Nephron progenitor cell (in vitro differentiated cells): Measurements from ENCODE around the gene GLIS1.

Experiments
- DNase-seq: peaks from one replicate; pipeline ENCODE4 v3.0.0; 2021
- H3K27ac Mint-ChIP-seq: 2 replicates; pipeline ENCODE4 v1.8.0; 2021; ENCODE audit warnings: mild to moderate bottlenecking, moderate library complexity, mixed read lengths
- H3K27me3 Mint-ChIP-seq: 2 replicates; pipeline ENCODE4 v1.8.0; 2021; ENCODE audit warnings: mild to moderate bottlenecking, low read depth, mixed read lengths; ENCODE audit not compliant: poor library complexity
- H3K36me3 Mint-ChIP-seq: 2 replicates; pipeline ENCODE4 v1.8.0; 2021; ENCODE audit warnings: low read depth, mixed read lengths
- H3K4me1 Mint-ChIP-seq: 2 replicates; pipeline ENCODE4 v1.8.0; 2021; ENCODE audit warnings: mixed read lengths
- H3K4me3 Mint-ChIP-seq: 2 replicates; pipeline ENCODE4 v1.8.0; 2021; ENCODE audit warnings: mild to moderate bottlenecking, moderate library complexity, mixed read lengths
- H3K9me3 Mint-ChIP-seq: 2 replicates; pipeline ENCODE4 v1.8.0; 2021; ENCODE audit warnings: mild to moderate bottlenecking, moderate library complexity, mixed read lengths
- TF ChIP-seq, protein P1 (sequence below): fragments of 200-600 bp; sonication (generic); IDR thresholded peaks from 2 replicates; pipeline ENCODE4 v1.5.0; 2021; ENCODE audit warnings: antibody characterized with exemption

Gene GLIS1

DNA sequence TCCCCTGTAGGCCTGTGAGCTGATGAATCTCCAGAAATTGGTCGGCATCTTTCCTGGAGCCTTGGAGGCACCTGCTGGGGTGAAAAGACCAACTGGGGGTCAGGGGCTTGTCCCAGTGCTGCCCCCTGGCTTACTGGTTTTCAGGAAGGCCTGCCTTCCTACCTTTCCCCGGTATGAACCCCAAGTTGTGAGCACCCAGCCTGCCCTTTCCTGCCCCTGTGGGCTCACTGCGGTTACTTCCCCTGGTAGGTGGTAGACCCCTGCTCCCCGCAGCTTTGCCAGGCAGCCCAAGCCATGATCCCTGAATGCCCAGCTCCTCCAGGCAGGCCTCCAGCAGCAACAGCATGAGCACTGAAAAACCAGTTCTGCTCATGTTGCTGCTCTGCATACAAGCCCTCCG, 269.6 kb downstream of the GLIS1 start:
- H3K36me3 Mint-ChIP-seq = no peaks in the 10 kb centered on the region
- H3K4me1 Mint-ChIP-seq = peaks cover 53% of the 10 kb centered on the region
- H3K27me3 Mint-ChIP-seq = peaks cover 6% of the 10 kb centered on the region
- DNase-seq = no peak
- H3K9me3 Mint-ChIP-seq = no peaks in the 10 kb centered on the region
- no peak overlapping the region for H3K4me3 Mint-ChIP-seq
- H3K27ac Mint-ChIP-seq = no peak overlapping the region
- TF ChIP-seq, protein P1, sequence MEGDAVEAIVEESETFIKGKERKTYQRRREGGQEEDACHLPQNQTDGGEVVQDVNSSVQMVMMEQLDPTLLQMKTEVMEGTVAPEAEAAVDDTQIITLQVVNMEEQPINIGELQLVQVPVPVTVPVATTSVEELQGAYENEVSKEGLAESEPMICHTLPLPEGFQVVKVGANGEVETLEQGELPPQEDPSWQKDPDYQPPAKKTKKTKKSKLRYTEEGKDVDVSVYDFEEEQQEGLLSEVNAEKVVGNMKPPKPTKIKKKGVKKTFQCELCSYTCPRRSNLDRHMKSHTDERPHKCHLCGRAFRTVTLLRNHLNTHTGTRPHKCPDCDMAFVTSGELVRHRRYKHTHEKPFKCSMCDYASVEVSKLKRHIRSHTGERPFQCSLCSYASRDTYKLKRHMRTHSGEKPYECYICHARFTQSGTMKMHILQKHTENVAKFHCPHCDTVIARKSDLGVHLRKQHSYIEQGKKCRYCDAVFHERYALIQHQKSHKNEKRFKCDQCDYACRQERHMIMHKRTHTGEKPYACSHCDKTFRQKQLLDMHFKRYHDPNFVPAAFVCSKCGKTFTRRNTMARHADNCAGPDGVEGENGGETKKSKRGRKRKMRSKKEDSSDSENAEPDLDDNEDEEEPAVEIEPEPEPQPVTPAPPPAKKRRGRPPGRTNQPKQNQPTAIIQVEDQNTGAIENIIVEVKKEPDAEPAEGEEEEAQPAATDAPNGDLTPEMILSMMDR = no peak

DNA sequence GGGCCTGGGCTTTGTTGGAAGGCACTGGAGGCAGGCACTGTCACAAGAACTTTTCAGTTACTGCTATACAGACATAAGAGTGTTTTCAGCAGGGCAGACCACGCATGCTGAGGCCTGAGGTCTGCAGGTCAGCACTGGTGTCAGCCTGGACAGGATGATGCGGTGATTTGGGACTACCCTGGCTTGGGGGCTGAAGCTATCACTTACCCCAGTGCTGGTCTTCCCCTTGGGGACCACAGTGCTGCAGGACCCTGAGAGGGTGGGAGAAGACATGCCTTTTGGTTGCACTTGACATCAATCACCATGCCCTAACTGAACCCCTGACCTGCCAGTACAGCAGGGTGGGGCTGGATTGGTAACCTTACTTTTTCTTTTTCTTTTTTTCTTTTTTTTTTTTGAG, 270.6 kb downstream of the GLIS1 start:
- peaks cover 60% of the 10 kb centered on the region for H3K4me1 Mint-ChIP-seq
- H3K27ac Mint-ChIP-seq = no peak overlapping the region
- no peak for DNase-seq
- no peaks in the 10 kb centered on the region for H3K36me3 Mint-ChIP-seq
- H3K27me3 Mint-ChIP-seq = peaks cover 6% of the 10 kb centered on the region
- no peaks in the 10 kb centered on the region for H3K9me3 Mint-ChIP-seq
- no peak overlapping the region for H3K4me3 Mint-ChIP-seq
- TF ChIP-seq, protein P1 = no peak

DNA sequence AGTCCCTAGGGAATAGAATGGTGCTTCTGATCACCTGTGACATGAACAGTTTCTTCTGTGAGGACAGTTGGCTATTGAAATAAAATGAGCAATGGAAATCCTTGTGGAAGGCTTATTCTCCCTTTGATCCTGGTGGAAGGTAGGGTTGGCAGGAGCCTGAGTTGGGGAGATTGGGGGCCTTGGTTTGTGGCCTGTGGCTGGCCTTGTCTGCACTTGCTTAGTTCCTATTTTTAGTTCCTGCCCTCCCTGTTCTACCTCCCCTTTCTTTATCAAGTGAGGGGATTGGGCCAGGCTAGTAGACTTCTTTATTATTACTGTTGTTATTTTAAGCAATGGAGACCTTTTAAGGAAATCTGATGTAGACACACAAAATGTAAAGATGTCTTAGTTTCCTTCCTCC, 271.6 kb downstream of the GLIS1 start:
- DNase-seq = no peak

DNA sequence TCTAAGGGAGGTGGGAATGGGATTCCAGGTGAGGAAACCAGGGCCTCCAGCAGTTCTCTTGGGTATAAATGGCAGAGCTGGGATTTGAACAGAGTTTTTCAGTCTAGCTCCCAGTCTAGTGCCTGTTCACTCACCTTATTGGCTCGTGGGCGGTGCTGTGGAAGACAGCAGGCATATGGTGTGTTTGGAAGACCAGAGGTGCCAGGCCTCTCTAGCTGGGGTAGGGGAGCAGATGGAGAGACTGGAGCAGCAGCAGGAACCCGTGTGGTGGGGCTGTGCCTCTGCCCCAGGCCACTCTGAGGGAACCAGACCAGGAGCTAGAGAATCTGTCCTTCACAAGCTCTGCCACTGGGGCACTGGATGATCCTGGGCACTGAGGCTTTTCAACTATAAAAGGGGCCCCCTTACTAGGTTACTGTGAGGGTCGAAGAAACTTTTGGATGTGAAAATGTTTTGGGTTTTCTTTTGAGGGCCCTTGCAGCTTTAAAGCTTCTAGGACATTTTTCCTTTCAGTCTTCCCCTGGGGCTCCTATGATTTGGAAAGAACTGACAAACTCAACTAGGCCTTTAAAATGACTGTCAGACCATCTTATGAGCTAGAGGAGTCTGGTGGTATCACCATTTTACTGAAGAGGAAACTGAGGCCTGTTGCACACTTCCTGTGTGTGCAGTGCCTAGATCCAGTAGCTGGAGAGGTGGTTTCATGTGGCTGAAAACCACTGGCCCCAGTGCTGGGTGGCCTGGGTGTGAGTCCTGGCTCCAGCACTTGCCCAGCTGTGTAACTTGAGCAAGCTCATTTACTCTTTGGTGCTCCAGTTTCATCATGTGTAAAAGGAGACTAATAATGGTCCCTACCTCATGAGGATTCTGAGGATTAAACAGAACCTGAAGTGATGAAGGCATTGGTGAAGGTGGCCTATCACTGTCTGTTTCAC, 273.7 kb downstream of the GLIS1 start:
- no peak for DNase-seq
- Mint-ChIP-seq H3K27me3 (peaks cover 6% of the 10 kb centered on the region), H3K4me1 (peaks cover 82% of the 10 kb centered on the region), H3K4me3 (no peak overlapping the region), H3K9me3 (peaks cover 6% of the 10 kb centered on the region), H3K36me3 (no peaks in the 10 kb centered on the region), H3K27ac (no peak overlapping the region)
- TF ChIP-seq, protein P1 = no peak

More for the DNA sequence above, 271.6 kb downstream of the GLIS1 start:
- Mint-ChIP-seq H3K4me3 (no peak overlapping the region), H3K27ac (no peak overlapping the region), H3K9me3 (no peaks in the 10 kb centered on the region), H3K4me1 (peaks cover 70% of the 10 kb centered on the region), H3K36me3 (no peaks in the 10 kb centered on the region), H3K27me3 (peaks cover 12% of the 10 kb centered on the region)
- TF ChIP-seq, protein P1 = no peak

DNA sequence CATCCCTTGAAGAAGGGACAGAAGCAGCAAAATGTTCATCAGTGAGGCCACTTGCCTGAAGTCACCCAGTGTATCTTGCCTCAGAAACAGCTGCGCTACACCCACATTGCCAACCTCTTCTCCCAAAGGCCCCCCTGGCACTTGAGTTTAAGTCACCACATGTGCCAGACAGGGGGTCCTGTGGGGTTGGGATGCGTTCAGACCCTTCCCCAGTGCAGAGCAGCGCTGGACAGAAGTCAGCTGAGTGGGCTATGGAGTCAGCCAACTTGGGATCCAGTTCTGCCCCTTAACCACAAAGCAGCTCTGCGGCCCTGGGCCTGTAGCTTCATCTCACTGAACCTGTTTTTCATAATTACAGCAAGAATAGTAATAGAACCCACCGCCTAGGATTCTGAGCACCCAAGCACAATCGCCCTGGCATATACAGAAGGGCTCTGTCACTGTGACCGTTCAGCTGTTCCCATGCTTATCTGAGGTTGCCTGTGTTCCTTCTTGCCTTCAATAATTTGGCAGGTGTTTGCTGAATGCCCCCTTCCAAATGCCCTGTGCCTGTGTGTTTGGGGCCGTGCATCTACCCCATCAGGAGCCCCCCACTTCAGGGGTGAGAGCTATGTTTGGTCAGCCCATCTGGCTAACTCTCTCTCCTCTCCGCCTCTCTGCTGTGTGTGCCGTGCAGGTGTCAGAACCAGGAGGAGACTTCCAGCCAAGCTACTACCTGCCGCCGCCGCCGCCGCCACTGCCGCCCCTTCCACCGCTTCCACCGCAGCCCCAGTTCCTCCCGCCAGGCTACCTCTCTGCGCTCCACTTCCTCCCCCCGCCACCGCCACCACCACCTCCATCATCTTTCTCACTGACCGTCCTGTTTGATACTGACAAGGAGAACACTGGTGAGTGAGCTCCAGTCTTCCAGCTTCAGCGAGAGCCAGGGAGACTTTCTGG, 274.7 kb downstream of the GLIS1 start:
- Mint-ChIP-seq H3K36me3 (no peaks in the 10 kb centered on the region), H3K27ac (no peak overlapping the region), H3K9me3 (peaks cover 9% of the 10 kb centered on the region), H3K4me1 (peaks cover 86% of the 10 kb centered on the region), H3K4me3 (no peak overlapping the region), H3K27me3 (peaks cover 6% of the 10 kb centered on the region)
- no peak for DNase-seq
- TF ChIP-seq, protein P1 = no peak
